PC-9 (cell line): ENCODE data around the gene PRKAG2. TPM values are rescaled to one million over a fixed set of nuclear protein-coding genes. Genes with fewer than 3 reads are reported as not detected.

ENCODE experiments used
- BruUV-seq: library from RNA; stranded (reverse); fragments of 400-500 nt; replicated peaks from 2 replicates; lab custom pipeline; 2021; lab: Mats Ljungman, UMichigan
- CTCF ChIA-PET: fragments of 300-600 bp; sonication (Branson Sonifier 250); formaldehyde crosslinking; loops from one replicate; lab custom pipeline; 2022; ENCODE audit warnings: antibody characterized with exemption; lab: Charles Lee
- POLR2A ChIA-PET: fragments of 300-600 bp; sonication (Branson Sonifier 250); formaldehyde crosslinking; loops from one replicate; lab custom pipeline; 2022; ENCODE audit warnings: antibody characterized with exemption; ENCODE audit not compliant: unreplicated experiment; lab: Charles Lee
- DNase-seq, 2 experiments: peaks; one replicate each; pipeline versions ENCODE4 v3.0.0 to v3.0.0-alpha.2; 2015 to 2022; ENCODE audit warnings: mixed read lengths in 1 of 2
- H2AFZ ChIP-seq: fragments of 200-600 bp; sonication (generic); 2 replicates; pipeline ENCODE4 v1.8.1; 2017; ENCODE audit warnings: antibody characterized with exemption
- H3F3A ChIP-seq: fragments of 200-600 bp; sonication (generic); 2 replicates; pipeline ENCODE4 v1.8.1; 2017; ENCODE audit warnings: antibody characterized with exemption, mild to moderate bottlenecking, low read depth; ENCODE audit not compliant: insufficient read depth
- H3K27ac ChIP-seq: fragments of 200-600 bp; sonication (generic); 2 replicates; pipeline ENCODE4 v1.6.1; 2016; ENCODE audit warnings: mixed run types
- H3K27me3 ChIP-seq: fragments of 200-600 bp; sonication (generic); 2 replicates; pipeline ENCODE4 v1.6.1; 2016; ENCODE audit warnings: low read depth, mixed run types; ENCODE audit not compliant: insufficient read depth
- H3K36me3 ChIP-seq: fragments of 200-600 bp; sonication (generic); 2 replicates; pipeline ENCODE4 v1.6.1; 2016; ENCODE audit warnings: low read depth, mixed run types
- H3K4me1 ChIP-seq: fragments of 200-600 bp; sonication (generic); replicated peaks from 2 replicates; pipeline ENCODE4 v1.6.1; 2016; ENCODE audit warnings: mixed run types; ENCODE audit not compliant: insufficient read depth
- H3K4me2 ChIP-seq: fragments of 200-600 bp; sonication (generic); 2 replicates; pipeline ENCODE4 v1.6.1; 2017; ENCODE audit warnings: mixed run types
- H3K4me3 ChIP-seq: fragments of 200-600 bp; sonication (generic); 2 replicates; pipeline ENCODE4 v1.6.1; 2016; ENCODE audit warnings: mixed run types
- H3K79me2 ChIP-seq: fragments of 200-600 bp; sonication (generic); 2 replicates; pipeline ENCODE4 v1.6.1; 2017; ENCODE audit warnings: low read depth, mixed run types
- H3K9me2 ChIP-seq: fragments of 200-600 bp; sonication (generic); 2 replicates; pipeline ENCODE4 v1.8.1; 2017; ENCODE audit warnings: mild to moderate bottlenecking; ENCODE audit not compliant: insufficient read depth
- H3K9me3 ChIP-seq: fragments of 200-600 bp; sonication (generic); 2 replicates; pipeline ENCODE4 v1.8.1; 2016; ENCODE audit warnings: low read depth; ENCODE audit not compliant: insufficient read depth
- H4K20me1 ChIP-seq: fragments of 200-600 bp; sonication (generic); 2 replicates; pipeline ENCODE4 v1.8.1; 2017; ENCODE audit not compliant: insufficient read depth
- EZH2 ChIP-seq: fragments of 200-600 bp; sonication (generic); IDR thresholded peaks from 2 replicates; pipeline ENCODE4 v1.8.0; 2017; ENCODE audit warnings: antibody characterized with exemption, low read depth
- intact Hi-C: fragments of 100-400 bp; cut with micrococcal nuclease; formaldehyde crosslinking; loops from one replicate; pipeline ENCODE4 v1.10.0; 2022; ENCODE audit not compliant: unreplicated experiment
- total RNA-seq: library from RNA; stranded (reverse); gene quantifications from 2 replicates; pipeline ENCODE4 v1.2.3, GENCODE V29; 2021
- TF ChIP-seq, protein P1 (sequence below): fragments of 200-600 bp; sonication (generic); conservative IDR thresholded peaks from 2 replicates; pipeline ENCODE4 v1.6.1; 2017; ENCODE audit warnings: mixed run types, antibody characterized with exemption, mild to moderate bottlenecking, moderate library complexity

The PRKAG2 gene
- total RNA-seq, 1 experiment from 2014 or later, result 37.3 TPM

DNA sequence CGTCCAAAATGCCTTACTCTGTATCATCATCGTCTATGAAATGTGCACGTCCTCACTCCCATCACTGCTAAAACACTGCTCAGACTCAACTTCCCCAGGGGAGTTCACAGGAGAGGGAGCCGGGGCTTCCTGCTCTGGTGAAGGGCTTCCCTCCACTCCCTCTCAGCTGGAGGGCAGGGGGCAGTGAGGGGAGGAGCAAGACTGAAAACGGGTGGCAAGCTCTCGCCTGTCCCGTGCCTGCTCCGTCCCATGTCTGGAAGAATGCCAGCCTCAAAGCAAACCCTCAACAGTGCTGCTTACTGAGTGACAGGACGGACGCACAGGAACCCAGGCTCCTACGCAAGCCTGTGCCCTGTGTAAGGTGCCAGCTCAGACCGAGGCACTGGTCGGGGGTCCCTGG lies 25.1 kb downstream of the PRKAG2 start:
- Histone ChIP-seq H3K4me1 (peaks cover 17% of the 10 kb centered on the region), H3K9me3 (no peaks in the 10 kb centered on the region), H3K27ac (no peak overlapping the region), H3K4me3 (peak overlapping the region; percentile 38; the same call in 1 of the 2 replicates), H3K4me2 (peak overlapping the region; percentile 79), H3K36me3 (no peaks in the 10 kb centered on the region), H4K20me1 (no peaks in the 10 kb centered on the region), H3K79me2 (no peaks in the 10 kb centered on the region), H2AFZ (no peak overlapping the region), H3F3A (0 out of 2 replicates have a peak, but pooled peaks cover 6% of the 10 kb centered on the region), H3K9me2 (no peaks in the 10 kb centered on the region), H3K27me3 (peaks cover 7% of the 10 kb centered on the region; the same call in 1 of the 2 replicates)
- intact Hi-C loops, result loop anchor here (1.0 to 2.0 kb wide), 3 partner anchors 32 to 82 kb away; no protein-coding TSS in a partner anchor
- ChIA-PET CTCF (interaction anchor here (0.7 kb wide), 1 partner anchor 497 kb away, joined by 7 read pairs; no protein-coding TSS in a partner anchor), POLR2A (no interaction called here)
- TF ChIP-seq, protein P1, sequence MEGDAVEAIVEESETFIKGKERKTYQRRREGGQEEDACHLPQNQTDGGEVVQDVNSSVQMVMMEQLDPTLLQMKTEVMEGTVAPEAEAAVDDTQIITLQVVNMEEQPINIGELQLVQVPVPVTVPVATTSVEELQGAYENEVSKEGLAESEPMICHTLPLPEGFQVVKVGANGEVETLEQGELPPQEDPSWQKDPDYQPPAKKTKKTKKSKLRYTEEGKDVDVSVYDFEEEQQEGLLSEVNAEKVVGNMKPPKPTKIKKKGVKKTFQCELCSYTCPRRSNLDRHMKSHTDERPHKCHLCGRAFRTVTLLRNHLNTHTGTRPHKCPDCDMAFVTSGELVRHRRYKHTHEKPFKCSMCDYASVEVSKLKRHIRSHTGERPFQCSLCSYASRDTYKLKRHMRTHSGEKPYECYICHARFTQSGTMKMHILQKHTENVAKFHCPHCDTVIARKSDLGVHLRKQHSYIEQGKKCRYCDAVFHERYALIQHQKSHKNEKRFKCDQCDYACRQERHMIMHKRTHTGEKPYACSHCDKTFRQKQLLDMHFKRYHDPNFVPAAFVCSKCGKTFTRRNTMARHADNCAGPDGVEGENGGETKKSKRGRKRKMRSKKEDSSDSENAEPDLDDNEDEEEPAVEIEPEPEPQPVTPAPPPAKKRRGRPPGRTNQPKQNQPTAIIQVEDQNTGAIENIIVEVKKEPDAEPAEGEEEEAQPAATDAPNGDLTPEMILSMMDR, result no peak
- no peak for TF ChIP-seq EZH2
- BruUV-seq, result no TSS peak
- DNase-seq, result no peak

DNA sequence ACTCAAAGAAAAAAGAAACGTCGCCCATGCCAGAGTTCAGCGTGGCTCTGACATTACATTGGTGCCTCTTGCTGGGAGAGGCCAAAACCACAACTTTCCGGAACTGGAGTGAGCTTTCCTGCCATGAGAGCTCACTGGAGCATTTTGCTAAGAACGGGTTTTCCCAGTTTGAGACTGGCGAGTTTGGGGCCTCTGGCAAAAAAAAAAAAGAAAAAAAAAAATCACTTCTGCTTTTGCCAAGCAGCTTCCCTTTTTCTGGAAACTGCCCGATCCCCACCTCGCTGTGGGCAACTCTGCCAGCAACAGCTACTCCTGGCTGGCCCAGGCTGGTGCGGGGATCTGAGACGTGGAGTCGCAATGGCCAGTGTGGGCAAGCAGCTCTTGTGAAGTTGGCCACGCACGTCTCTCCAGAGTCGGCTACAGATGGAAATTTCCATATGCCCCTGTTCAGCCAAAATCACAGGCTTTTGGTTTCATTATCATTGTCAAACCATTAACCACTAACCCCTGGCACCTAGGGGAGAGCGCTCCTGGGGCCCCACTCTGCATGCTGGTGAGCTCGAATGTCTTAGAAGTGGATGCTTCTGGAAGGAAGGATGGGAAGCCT lies 25.7 kb downstream of the PRKAG2 start:
- no peaks in the 10 kb centered on the region for H4K20me1 ChIP-seq
- no peaks in the 10 kb centered on the region for H3K9me2 ChIP-seq
- CTCF ChIA-PET, result interaction anchor here (0.5 to 0.7 kb wide), 5 partner anchors 30 to 497 kb away, joined by 3 to 7 read pairs (median 3); no protein-coding TSS in a partner anchor
- no peaks in the 10 kb centered on the region for H3K9me3 ChIP-seq
- peak overlapping the region; percentile 79 for H3K4me2 ChIP-seq
- DNase-seq, result peak; percentile 77 to 89
- peak overlapping the region; percentile 30 for H3K27ac ChIP-seq
- 0 out of 2 replicates have a peak, but pooled peaks cover 6% of the 10 kb centered on the region for H3F3A ChIP-seq
- H3K79me2 ChIP-seq, result no peaks in the 10 kb centered on the region
- H3K36me3 ChIP-seq, result no peaks in the 10 kb centered on the region
- peak overlapping the region; percentile 67 for H2AFZ ChIP-seq
- H3K27me3 ChIP-seq, result peaks cover 2% of the 10 kb centered on the region; the same call in 1 of the 2 replicates
- TF ChIP-seq EZH2, result no peak
- TF ChIP-seq, protein P1, result no peak
- peak overlapping the region; percentile 38; the same call in 1 of the 2 replicates for H3K4me3 ChIP-seq
- BruUV-seq, result no TSS peak
- H3K4me1 ChIP-seq, result peaks cover 17% of the 10 kb centered on the region
- POLR2A ChIA-PET, result no interaction called here
- intact Hi-C loops, result loop anchor here (1.0 to 2.0 kb wide), 3 partner anchors 32 to 82 kb away; no protein-coding TSS in a partner anchor

DNA sequence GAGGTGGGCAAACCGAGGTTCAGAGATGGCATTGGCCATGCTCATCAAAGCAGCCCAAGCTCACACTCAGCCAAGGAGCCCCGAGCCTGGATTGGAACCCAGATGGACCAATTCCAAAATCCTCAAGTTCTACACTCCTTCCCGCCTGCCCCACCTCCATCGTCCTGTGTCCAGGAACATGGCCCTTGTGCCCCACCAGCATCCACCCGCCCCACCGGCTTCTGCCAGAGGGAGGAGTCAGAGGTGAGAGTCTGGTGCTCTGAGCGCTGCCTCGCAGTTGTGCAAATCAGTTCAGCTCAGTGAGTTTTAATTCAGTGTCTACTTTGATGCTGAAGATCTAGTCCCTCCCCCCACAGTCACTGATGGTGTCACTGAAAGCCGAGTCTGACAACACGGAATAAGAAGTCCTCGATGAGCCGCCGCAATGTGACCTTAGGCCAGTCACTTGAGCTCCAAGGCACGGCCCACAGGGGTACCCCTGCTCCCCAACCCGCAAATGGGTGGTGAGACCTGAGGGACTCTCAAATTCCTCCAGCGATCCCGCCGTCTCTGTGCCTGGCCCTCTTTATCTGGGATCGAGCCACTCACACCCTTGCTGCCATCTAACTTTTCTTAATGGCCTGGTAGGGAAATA lies 26.3 kb downstream of the PRKAG2 start:
- H3K4me2 ChIP-seq, result peak overlapping the region; percentile 79
- 0 out of 2 replicates have a peak, but pooled peaks cover 6% of the 10 kb centered on the region for H3F3A ChIP-seq
- no peaks in the 10 kb centered on the region for H3K27me3 ChIP-seq
- H3K4me1 ChIP-seq, result peaks cover 17% of the 10 kb centered on the region
- no peaks in the 10 kb centered on the region for H4K20me1 ChIP-seq
- H3K9me2 ChIP-seq, result no peaks in the 10 kb centered on the region
- no peak for DNase-seq
- H3K27ac ChIP-seq, result peak overlapping the region; percentile 30
- no peak overlapping the region for H3K4me3 ChIP-seq
- no peaks in the 10 kb centered on the region for H3K9me3 ChIP-seq
- peak overlapping the region; percentile 67; the same call in 1 of the 2 replicates for H2AFZ ChIP-seq
- no peak for TF ChIP-seq EZH2
- TF ChIP-seq, protein P1, result no peak
- no TSS peak for BruUV-seq
- POLR2A ChIA-PET, result no interaction called here
- CTCF ChIA-PET, result interaction anchor here (0.5 to 0.7 kb wide), 3 partner anchors 29 to 348 kb away, joined by 3 read pairs; no protein-coding TSS in a partner anchor
- H3K79me2 ChIP-seq, result no peaks in the 10 kb centered on the region
- intact Hi-C loops, result loop anchor here (1.0 to 2.0 kb wide), 3 partner anchors 31 to 83 kb away; no protein-coding TSS in a partner anchor
- no peaks in the 10 kb centered on the region for H3K36me3 ChIP-seq
